Spleen (tissue), 7 donors: Measurements from ENCODE around the gene TUBB1.
A peak's percentile ranks its signal among the peaks of the same experiment; 100 is the strongest.

ENCODE experiments used
- CTCF ChIP-seq, 11 experiments: fragments of 200-600 bp in 7 of 11; fragments of 450-650 bp in 4 of 11; sonication (generic) in 4 of 11; IDR thresholded peaks in 8 of 11; conservative IDR thresholded peaks in 3 of 11; 1 replicate in 7 of 11; 2 replicates in 4 of 11; pipeline versions ENCODE4 v1.4.0 to v1.8.0; 2016 to 2021; ENCODE audit warnings: antibody characterized with exemption in 11 of 11, inconsistent platforms in 4 of 11, mild to moderate bottlenecking in 1 of 11
- POLR2A ChIP-seq, 3 donors: fragments of 450-650 bp; IDR thresholded peaks; one replicate each; pipeline ENCODE4 v1.5.1; 2017; ENCODE audit warnings: antibody characterized with exemption in 3 of 3, mild to moderate bottlenecking in 1 of 3
- POLR2AphosphoS5 ChIP-seq, 3 donors: sonication (generic); formaldehyde crosslinking; IDR thresholded peaks; one replicate each; pipeline ENCODE4 v1.5.1; 2017; ENCODE audit warnings: antibody characterized with exemption in 3 of 3
- donor health status: DM: no; HTN: no; CAD: no; lungs with moderate emphysema.
- donor health status: DM: no; HTN: no; CAD: no.
- donor health status: DM: no; HTN: no; CAD: no.

DNA sequence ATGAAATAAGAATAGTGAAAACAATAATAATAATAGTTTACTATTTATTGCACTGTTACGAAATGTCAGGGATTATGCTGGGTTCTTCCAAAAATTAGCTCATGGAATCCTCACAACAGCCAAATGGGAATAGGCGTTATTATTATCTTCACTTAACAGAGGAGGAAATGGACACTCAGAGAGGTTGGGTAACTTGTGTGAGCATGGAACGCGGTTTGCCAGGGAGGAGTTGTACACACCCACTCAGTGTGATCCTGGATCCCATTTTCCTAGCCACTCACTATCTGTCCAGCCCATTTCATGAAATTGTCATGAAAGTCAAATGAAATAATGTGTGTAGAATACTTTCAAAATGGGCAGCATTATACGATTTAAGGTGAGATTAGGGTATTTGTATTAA, 33.6 kb upstream of the TUBB1 start:
- TF ChIP-seq CTCF (IDR thresholded peaks at IDR 0.05 in 8 of 11, conservative IDR thresholded peaks at IDR 0.05 in 3 of 11), result no peak
- no peak for TF ChIP-seq POLR2A (IDR thresholded peaks at IDR 0.05)
- TF ChIP-seq POLR2AphosphoS5 (IDR thresholded peaks at IDR 0.05), result peak in 1 of 3 donors; percentile 15
